Esophagus squamous epithelium (tissue), 4 donors: ENCODE measurements around the gene ATP5F1A.

Experiments
- CTCF ChIP-seq, 6 experiments: fragments of 450-650 bp in 4 of 6; fragments of 200-600 bp in 2 of 6; sonication (generic) in 2 of 6; IDR thresholded peaks; one replicate each; pipeline ENCODE4 v1.5.1; 2016 to 2019; ENCODE audit warnings: antibody characterized with exemption in 6 of 6, mild to moderate bottlenecking in 4 of 6, moderate library complexity in 4 of 6
- POLR2A ChIP-seq, 4 donors: fragments of 450-650 bp; IDR thresholded peaks; one replicate each; pipeline ENCODE4 v1.6.1; 2017; ENCODE audit warnings: antibody characterized with exemption in 4 of 4, mild to moderate bottlenecking in 4 of 4, moderate library complexity in 3 of 4

DNA sequence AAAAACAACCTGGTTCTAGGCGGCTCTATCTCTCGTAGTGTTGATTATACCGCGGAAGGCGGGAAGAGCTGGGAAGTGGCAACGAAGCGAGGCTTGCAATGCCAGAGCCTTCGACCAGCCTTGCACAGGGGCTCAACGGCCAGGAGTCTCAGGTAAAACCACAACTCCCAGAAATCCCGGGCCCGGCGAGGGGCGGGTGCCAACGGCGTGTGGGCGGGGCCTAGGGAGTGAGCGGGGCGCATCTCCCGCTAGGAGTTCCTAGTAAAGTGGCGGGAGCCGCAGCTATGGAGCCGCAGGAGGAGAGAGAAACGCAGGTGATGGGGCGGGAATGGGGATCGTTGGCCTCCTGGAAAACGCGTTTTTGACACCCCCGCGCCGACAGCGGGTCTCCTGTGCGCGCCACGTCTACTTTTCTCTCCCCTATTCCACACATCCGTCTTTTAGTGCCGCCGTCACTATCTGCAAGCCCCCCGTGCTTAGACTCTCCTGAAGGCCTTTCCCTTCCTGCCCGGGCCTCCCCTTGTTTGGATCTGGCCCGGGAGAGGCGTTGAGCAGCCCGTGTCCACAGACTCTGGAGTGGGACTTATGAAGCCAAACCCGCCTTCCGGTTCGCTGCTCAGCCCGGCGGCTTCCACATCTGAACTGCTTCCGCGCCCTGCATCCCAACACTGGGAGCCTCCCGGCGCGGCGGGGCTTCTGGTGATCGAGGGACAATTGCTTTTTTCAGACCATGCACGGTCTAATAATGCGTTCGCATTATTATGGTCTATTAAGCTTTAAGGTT is 6.2 kb upstream of the ATP5F1A start, which contains the start of gene HAUS1:
- TF ChIP-seq POLR2A (IDR thresholded peaks at IDR 0.05) = peak in 2 of 4 donors; percentile 59 to 68
- TF ChIP-seq CTCF (IDR thresholded peaks at IDR 0.05) = no peak
